HG02885 (cell line): Measurements from ENCODE around the gene DDX54.

Experiments
- ATAC-seq: cut with Tn5 transposase; IDR thresholded peaks from one replicate; pipeline ENCODE4 v1.9.1; 2021; ENCODE audit warnings: mild to moderate bottlenecking; ENCODE audit not compliant: unreplicated experiment, poor library complexity

The DDX54 gene

GRCh38 chr12:113191227-113191626, 5.9 kb upstream of the DDX54 start:
- ATAC-seq = no peak

DNA sequence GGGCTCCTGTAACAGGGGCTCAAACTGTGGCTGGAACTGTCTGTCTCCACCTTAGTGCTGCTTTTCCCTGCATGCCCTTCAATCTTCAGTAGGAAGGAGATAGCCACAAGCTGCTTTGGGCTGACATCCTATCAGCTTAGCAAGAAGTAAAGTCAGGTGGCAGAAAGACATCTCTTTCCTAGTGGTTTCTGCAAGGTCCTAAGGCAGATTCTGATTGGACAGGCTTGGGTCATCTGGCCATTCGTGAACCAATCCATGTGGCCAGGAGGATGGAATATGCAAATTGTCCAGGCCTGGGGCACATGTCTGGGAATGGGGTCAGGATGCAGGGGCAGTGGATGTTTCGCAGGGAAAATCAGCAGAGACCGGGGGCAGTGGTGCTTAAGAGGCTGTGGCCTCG, 5.5 kb upstream of the DDX54 start:
- no peak for ATAC-seq

DNA sequence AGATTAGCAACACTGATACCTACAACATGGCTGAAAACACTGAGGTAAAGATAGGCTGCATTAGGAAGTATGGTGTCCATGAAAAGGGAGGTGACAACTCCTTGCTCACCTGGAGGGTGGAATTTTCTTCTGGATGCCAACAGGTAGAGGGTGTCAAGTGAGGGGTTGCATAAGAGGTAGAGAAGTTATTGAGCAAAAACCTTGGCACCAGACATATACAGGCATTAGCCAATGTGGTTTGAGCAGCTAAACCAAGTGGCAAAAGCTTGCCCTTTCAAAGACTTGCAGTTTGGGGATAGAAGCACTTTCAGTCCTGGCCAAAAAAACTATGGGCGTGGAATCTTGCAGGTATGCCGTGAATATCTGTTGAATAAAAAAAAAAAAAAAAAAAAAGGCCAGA, 4.1 kb upstream of the DDX54 start:
- no peak for ATAC-seq

DNA sequence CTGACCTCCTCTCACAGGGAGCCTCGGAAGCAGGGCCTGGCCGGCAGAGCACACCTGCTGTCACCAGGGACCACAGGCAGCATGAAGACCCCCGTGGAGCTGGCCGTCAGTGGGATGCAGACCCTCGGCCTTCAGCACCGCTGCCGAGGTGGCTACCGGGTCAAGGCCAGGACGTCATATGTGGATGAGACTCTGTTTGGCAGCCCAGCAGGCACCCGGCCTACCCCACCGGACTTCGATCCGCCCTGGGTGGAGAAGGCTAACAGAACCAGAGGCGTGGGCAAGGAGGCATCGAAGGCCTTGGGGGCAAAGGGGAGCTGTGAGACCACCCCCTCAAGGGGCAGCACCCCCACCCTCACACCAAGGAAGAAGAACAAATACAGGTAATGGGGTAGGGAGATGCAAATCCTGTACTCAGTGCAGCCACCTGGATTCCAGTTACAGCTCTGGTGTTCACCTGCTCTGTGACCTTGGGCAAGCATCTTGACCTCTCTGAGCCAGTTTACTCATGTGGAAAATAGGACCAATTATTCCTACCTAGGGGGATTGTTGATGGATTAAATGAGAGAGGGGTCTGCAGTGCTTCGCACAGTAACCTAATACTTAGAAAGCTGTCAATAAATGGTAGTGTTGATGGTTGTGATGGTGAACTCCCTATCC, 1.5 kb upstream of the DDX54 start:
- ATAC-seq = no peak

DNA sequence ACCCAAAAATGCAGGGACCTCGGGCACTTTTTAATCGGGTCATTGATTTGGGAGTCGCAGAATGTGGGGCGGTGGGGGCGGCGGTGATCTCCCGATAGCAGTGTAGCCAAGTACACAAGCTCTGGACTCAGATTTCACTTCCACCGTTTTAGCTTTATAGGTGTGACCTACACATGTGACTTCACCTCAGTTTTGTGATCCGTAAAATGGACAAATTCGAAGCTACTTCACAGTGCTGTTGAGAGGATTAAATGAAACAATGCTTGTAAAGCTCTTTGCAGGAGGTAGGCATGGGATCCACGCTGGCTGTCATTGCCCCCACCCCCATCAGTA, 721 bp upstream of the DDX54 start:
- no peak for ATAC-seq

GRCh38 chr12:113184900-113185179, 438 bp downstream of the DDX54 start:
- ATAC-seq = peak; percentile 86

- peak; percentile 51 for ATAC-seq
These were observed 979 bp downstream of the DDX54 start for GRCh38 chr12:113184098-113184899.

DNA sequence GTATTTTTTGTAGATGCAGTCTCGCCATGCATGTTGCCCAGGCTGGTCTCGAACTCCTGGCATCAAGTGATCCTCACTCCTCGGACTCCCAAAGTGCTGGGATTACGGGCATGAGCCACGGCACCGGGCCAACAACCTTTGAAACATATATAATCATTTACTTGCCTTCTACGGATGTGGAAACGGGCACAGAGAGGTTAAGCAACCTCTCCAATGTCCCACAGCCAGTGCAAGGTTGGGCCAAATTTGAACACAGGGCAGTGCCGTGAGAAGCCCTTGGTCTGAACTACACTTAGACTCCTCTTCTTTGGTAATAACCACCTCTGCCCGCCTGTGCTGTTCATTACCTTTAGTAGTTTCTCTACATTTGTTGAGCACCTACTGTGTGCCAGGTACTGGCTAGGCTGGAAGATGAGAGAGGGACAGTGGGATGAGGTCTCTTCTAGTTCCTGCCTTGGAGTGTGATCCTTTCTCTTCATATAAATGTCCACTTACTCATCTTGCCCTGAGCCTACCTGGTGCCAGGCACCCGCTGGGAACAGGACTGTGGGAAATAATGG, 2.2 kb downstream of the DDX54 start:
- no peak for ATAC-seq

DNA sequence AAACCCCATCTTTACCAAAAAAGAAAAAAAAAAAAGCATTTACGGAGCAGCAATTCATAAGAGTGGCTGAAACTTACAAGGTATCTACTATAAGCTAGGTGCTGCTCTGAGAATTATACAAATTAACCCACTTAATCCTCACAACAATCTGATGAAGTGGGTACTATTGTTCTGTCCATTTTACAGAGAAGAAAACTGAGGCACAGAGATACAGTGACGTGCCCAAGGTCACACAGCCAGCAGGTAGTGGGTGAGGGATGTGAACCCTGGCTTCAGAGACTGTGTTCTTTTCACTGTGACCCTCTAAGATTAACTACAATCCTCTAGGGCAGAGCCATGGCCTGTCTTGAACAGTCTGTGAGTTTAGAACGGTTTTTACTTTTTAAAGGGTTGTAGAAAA, 3.3 kb downstream of the DDX54 start:
- ATAC-seq = no peak

DNA sequence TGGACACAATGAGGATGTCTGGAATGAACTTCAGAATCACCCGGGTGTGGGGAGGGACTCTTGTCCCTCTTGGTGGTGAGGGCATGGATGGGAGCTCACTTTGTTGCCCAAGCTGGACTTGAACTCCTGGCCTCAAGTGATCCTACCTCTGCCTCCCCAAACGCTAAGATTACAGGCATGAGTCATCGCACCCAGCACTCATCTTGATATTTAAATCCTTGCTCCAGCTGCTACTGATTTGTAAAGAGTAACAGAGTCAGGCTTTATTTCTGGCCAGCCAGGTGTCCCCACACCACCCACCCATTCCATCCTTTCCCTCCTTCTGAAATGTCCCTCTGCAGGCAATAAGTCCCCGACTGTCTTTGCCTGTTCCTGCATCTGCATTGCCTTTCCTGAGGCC, 4.9 kb downstream of the DDX54 start:
- ATAC-seq = no peak

GRCh38 chr12:113179023-113179422, 6.3 kb downstream of the DDX54 start:
- ATAC-seq = no peak

DNA sequence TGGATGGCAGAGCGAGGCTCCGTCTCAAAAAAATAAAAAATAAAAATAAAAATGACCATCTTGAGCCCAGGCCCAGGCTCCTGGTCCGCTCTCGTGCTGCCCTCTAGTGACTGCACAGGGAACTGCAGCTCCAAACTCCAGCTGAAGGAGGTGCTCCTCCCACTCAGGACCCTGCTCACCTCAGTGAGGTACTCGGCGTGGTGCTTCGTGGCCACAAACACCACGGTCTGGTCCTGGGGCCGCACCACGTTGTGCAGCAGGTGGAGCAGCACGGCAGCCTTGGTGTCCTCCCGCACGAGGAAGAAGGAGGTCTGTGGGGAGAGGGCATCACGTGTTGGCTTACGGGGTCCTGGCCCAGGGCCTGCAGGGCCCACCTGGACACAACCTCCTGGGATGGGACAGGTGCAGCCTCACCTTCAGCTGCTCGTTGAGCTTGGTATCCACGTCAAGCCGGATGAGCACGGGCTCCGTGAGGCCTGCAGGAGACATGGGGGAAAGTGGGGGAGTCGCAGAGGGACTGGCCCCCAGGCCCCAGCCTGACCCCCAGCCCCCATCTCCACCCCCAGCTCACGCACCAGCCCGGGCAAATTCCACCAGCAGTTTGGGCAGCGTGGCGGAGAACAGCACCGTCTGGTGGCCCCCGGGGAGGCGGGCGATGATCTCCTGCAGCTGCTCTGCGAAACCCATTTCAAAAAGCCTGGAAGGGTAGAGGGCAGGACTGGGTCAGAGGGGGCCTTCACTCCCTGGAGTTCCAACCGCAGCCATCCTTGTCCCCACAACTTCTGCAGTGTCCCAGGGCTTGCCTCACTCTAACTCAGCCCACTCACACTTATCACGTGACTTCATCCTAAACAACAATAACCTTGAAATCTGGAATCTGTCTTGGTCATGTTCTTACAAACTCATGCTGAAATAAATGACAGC, 10.6 kb downstream of the DDX54 start:
- ATAC-seq = peak; percentile 77

DNA sequence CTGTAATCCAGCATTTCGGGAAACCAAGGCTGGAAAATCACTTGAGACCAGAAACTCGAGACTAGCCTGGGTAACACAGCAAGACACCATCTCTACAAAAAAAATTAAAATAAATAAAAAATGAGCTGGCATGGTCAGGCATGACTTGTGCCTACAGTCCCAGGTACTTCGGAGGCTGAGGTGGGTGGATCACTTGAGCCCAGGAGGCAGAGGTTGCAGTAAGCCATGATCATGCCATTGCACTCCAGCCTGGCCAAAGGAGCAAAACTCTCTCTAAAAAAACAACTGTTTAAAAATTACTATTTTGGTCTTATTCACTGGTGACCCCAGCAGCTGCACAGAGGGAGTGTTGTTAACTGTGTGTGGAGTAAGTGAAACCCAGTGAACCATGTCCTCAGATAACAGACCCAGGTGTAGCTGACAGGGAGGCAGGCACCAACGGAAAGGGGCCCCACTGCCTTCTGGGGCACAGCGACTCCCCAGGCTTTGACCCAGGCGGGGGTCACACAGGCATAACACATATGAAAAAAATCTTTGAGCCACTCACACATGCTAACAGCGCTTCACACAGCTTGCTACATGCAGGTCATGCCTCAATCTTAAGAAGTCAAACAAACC, 12.1 kb downstream of the DDX54 start:
- ATAC-seq = no peak

DNA sequence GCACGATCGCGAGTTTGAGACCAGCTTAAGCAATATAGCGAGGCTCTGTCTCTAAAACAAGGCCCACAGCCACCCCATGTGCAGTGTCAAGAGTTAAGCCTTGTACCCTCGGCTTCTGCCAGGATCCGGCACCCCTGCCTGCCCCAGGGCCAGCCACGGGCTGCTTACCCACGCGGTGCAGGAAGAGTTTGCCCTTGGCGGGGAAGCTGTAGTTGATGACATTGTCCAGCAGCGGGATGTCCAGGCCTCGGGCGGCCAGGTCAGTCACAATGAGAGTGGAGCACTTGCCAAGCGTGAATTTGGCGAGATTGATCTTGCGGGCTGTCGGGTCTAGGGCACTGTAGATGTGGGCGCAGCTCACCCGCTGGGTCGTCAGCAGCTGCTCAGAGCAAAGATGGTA, 13.1 kb downstream of the DDX54 start:
- no peak for ATAC-seq

DNA sequence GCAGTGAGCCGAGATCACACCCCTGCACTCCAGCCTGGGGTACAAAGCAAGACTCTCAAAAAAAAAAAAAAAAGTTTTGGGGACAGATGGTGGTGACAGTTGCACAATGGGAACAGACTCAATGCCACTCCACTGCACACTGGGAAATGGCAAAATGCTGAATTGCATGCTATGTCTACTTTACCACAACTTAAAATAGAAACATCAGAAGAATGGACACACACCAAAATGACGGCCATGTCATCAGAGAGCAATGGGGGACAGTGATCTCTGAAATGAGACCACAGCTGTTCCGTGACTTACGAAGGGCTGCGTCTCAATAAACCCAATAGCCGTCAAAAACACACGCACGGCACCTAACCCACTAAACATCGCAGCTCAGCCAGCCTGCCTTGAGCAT, 13.7 kb downstream of the DDX54 start:
- ATAC-seq = no peak

- no peak for ATAC-seq
These were observed 14.4 kb downstream of the DDX54 start for GRCh38 chr12:113170926-113171325.

DNA sequence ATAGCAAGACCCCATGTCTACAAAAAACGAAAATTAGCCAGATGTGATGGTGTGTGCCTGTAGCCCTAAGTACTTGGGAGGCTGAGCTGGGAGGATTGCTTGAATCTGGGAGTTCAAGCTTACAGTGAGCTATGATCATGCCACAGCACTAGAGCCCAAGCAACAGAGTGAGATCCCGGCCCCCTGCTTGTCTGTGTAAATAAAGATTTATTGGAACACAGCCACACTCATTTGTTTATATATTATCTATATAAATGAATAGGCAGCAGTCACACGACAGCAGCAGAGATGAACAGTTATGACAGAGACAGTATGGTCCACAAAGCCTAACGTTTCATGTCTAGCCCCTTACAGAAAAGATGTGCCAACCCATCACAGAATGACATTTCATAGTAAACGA, 14.8 kb downstream of the DDX54 start:
- ATAC-seq = no peak

DNA sequence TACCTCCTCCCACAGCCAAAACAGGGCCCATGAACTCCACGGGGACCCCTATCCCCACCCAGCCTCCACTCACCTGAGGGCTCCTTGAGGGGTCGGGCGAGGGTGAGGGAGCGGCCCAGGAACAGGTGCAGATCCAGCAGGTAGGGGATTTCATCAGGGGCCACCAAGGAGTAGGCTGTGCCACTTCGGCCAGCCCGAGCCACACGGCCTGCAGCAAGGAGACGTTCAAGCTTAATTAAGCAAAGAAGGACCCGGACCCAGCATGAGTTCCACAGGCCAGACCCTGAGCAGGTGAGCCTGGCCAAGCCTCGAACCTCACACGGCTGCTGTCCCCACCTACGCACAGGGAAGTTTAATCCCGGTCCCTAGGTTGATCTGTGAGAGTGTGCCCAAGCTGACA, 15.6 kb downstream of the DDX54 start:
- no peak for ATAC-seq

DNA sequence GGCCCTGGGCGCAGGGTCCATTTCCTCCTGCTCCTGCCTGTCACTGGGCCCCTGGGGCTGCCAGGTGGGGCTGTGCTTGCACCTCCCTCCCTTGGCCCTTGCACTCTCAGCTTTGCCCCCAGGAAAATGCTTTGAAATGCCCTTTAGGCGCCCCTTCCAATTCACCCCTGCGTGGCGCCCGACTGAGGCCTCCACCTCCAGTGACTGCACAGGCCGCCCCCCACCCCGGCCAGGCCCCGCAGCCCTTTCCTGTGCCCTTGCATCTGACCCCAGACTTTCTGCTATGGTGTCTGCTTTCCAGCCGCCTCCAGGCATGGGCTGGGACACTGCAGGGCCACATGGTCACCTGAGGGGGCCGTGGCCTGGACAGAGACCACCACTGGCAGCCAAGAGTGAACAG, 17.4 kb downstream of the DDX54 start:
- no peak for ATAC-seq

GRCh38 chr12:113165521-113166450, 19.5 kb downstream of the DDX54 start:
- ATAC-seq = no peak
